ENCODE results near the gene CCNI. TPM values are rescaled to one million over a fixed set of nuclear protein-coding genes. Genes with fewer than 3 reads are reported as not detected.

Gene CCNI
- 94.5 and 181 TPM in 2 replicates for total RNA-seq (2014; rRNA removed; shearing (Covaris generic))

- peaks cover 25% of the 10 kb centered on the region for H3K4me1 ChIP-seq (replicated peaks)
- H3K27ac ChIP-seq, result peak within 1 kb of the TSS; percentile 100
- H3K9me3 ChIP-seq (replicated peaks), result no peaks in the 10 kb centered on the region
- DNase-seq (ENCODE audit: low read depth in 1 of 2, low spot score in 2 of 2), result peak; percentile 96 to 100
- peaks cover 12% of the 10 kb centered on the region for H3K36me3 ChIP-seq
- peak within 1 kb of the TSS; percentile 70 for H3K4me3 ChIP-seq
- H3K27me3 ChIP-seq (replicated peaks), result no peaks in the 10 kb centered on the region
Observed at GRCh38 chr4:77075869-77076799, at the start of gene CCNI. TSS of gene CCNI (minus strand) at chr4:77075989. CDS start at chr4:77066362, 9,627 bp downstream.

GRCh38 chr4:77124576-77124975, 48.8 kb upstream of the CCNI start:
- Histone ChIP-seq H3K27ac (no peak overlapping the region), H3K36me3 (no peaks in the 10 kb centered on the region), H3K9me3 (replicated peaks) (no peaks in the 10 kb centered on the region), H3K4me1 (replicated peaks) (no peaks in the 10 kb centered on the region), H3K4me3 (no peak overlapping the region), H3K27me3 (replicated peaks) (peaks cover 14% of the 10 kb centered on the region; the same call in 1 of the 2 replicates)
- DNase-seq (ENCODE audit: low read depth in 1 of 2, low spot score in 2 of 2), result no peak

GRCh38 chr4:77123411-77123810, 47.6 kb upstream of the CCNI start:
- H3K4me3 ChIP-seq, result no peak overlapping the region
- H3K4me1 ChIP-seq (replicated peaks), result no peaks in the 10 kb centered on the region
- peaks cover 14% of the 10 kb centered on the region; the same call in 1 of the 2 replicates for H3K27me3 ChIP-seq (replicated peaks)
- H3K36me3 ChIP-seq, result no peaks in the 10 kb centered on the region
- no peak for DNase-seq (ENCODE audit: low read depth in 1 of 2, low spot score in 2 of 2)
- no peak overlapping the region for H3K27ac ChIP-seq
- H3K9me3 ChIP-seq (replicated peaks), result no peaks in the 10 kb centered on the region

- Histone ChIP-seq H3K27ac (no peak overlapping the region), H3K4me1 (replicated peaks) (no peaks in the 10 kb centered on the region), H3K9me3 (replicated peaks) (no peaks in the 10 kb centered on the region), H3K27me3 (replicated peaks) (peaks cover 14% of the 10 kb centered on the region; the same call in 1 of the 2 replicates), H3K36me3 (no peaks in the 10 kb centered on the region), H3K4me3 (no peak overlapping the region)
- no peak for DNase-seq (ENCODE audit: low read depth in 1 of 2, low spot score in 2 of 2)
Observed at GRCh38 chr4:77122656-77123055, 46.9 kb upstream of the CCNI start.

- no peaks in the 10 kb centered on the region for H3K36me3 ChIP-seq
- DNase-seq (ENCODE audit: low read depth in 1 of 2, low spot score in 2 of 2), result no peak
- no peaks in the 10 kb centered on the region for H3K9me3 ChIP-seq (replicated peaks)
- H3K27ac ChIP-seq, result no peak overlapping the region
- no peak overlapping the region for H3K4me3 ChIP-seq
- peaks cover 13% of the 10 kb centered on the region; the same call in 1 of the 2 replicates for H3K27me3 ChIP-seq (replicated peaks)
- H3K4me1 ChIP-seq (replicated peaks), result no peaks in the 10 kb centered on the region
Observed at GRCh38 chr4:77121736-77122240, 46.0 kb upstream of the CCNI start.

GRCh38 chr4:77120886-77121508, 45.2 kb upstream of the CCNI start:
- no peaks in the 10 kb centered on the region for H3K9me3 ChIP-seq (replicated peaks)
- no peak for DNase-seq (ENCODE audit: low read depth in 1 of 2, low spot score in 2 of 2)
- no peak overlapping the region for H3K27ac ChIP-seq
- peaks cover 12% of the 10 kb centered on the region; the same call in 1 of the 2 replicates for H3K27me3 ChIP-seq (replicated peaks)
- H3K36me3 ChIP-seq, result no peaks in the 10 kb centered on the region
- H3K4me3 ChIP-seq, result no peak overlapping the region
- H3K4me1 ChIP-seq (replicated peaks), result no peaks in the 10 kb centered on the region

- Histone ChIP-seq H3K4me1 (replicated peaks) (no peaks in the 10 kb centered on the region), H3K27me3 (replicated peaks) (peaks cover 6% of the 10 kb centered on the region; the same call in 1 of the 2 replicates), H3K36me3 (no peaks in the 10 kb centered on the region), H3K27ac (no peak overlapping the region), H3K4me3 (no peak overlapping the region), H3K9me3 (replicated peaks) (no peaks in the 10 kb centered on the region)
- DNase-seq (ENCODE audit: low read depth in 1 of 2, low spot score in 2 of 2), result no peak
Observed at GRCh38 chr4:77117721-77118120, 41.9 kb upstream of the CCNI start.

- Histone ChIP-seq H3K27ac (no peak overlapping the region), H3K36me3 (no peaks in the 10 kb centered on the region), H3K4me1 (replicated peaks) (no peaks in the 10 kb centered on the region), H3K9me3 (replicated peaks) (no peaks in the 10 kb centered on the region), H3K4me3 (no peak overlapping the region), H3K27me3 (replicated peaks) (0 out of 2 replicates have a peak, but pooled peaks cover 6% of the 10 kb centered on the region)
- no peak for DNase-seq (ENCODE audit: low read depth in 1 of 2, low spot score in 2 of 2)
Observed at GRCh38 chr4:77113069-77113468, 37.3 kb upstream of the CCNI start.

- H3K9me3 ChIP-seq (replicated peaks), result no peaks in the 10 kb centered on the region
- H3K36me3 ChIP-seq, result no peaks in the 10 kb centered on the region
- no peaks in the 10 kb centered on the region for H3K4me1 ChIP-seq (replicated peaks)
- DNase-seq (ENCODE audit: low read depth in 1 of 2, low spot score in 2 of 2), result no peak
- H3K27me3 ChIP-seq (replicated peaks), result 0 out of 2 replicates have a peak, but pooled peaks cover 11% of the 10 kb centered on the region
- no peak overlapping the region for H3K4me3 ChIP-seq
- H3K27ac ChIP-seq, result no peak overlapping the region
Observed at GRCh38 chr4:77110730-77111129, 34.9 kb upstream of the CCNI start.

- Histone ChIP-seq H3K4me3 (no peak overlapping the region), H3K27me3 (replicated peaks) (peaks cover 5% of the 10 kb centered on the region; the same call in 1 of the 2 replicates), H3K9me3 (replicated peaks) (no peaks in the 10 kb centered on the region), H3K36me3 (no peaks in the 10 kb centered on the region), H3K4me1 (replicated peaks) (no peaks in the 10 kb centered on the region), H3K27ac (no peak overlapping the region)
- no peak for DNase-seq (ENCODE audit: low read depth in 1 of 2, low spot score in 2 of 2)
Observed at GRCh38 chr4:77104791-77105540, 29.2 kb upstream of the CCNI start.

GRCh38 chr4:77104388-77104787, 28.6 kb upstream of the CCNI start:
- H3K4me1 ChIP-seq (replicated peaks), result no peaks in the 10 kb centered on the region
- no peaks in the 10 kb centered on the region for H3K9me3 ChIP-seq (replicated peaks)
- H3K27me3 ChIP-seq (replicated peaks), result peaks cover 5% of the 10 kb centered on the region; the same call in 1 of the 2 replicates
- no peaks in the 10 kb centered on the region for H3K36me3 ChIP-seq
- H3K27ac ChIP-seq, result no peak overlapping the region
- no peak for DNase-seq (ENCODE audit: low read depth in 1 of 2, low spot score in 2 of 2)
- no peak overlapping the region for H3K4me3 ChIP-seq

GRCh38 chr4:77100234-77100633, 24.4 kb upstream of the CCNI start:
- Histone ChIP-seq H3K4me1 (replicated peaks) (no peaks in the 10 kb centered on the region), H3K9me3 (replicated peaks) (no peaks in the 10 kb centered on the region), H3K27ac (no peak overlapping the region), H3K4me3 (no peak overlapping the region), H3K36me3 (no peaks in the 10 kb centered on the region), H3K27me3 (replicated peaks) (no peaks in the 10 kb centered on the region; the same call in 1 of the 2 replicates)
- DNase-seq (ENCODE audit: low read depth in 1 of 2, low spot score in 2 of 2), result no peak

- H3K27ac ChIP-seq, result no peak overlapping the region
- no peaks in the 10 kb centered on the region; the same call in 1 of the 2 replicates for H3K27me3 ChIP-seq (replicated peaks)
- no peak overlapping the region for H3K4me3 ChIP-seq
- H3K36me3 ChIP-seq, result no peaks in the 10 kb centered on the region
- H3K9me3 ChIP-seq (replicated peaks), result no peaks in the 10 kb centered on the region
- H3K4me1 ChIP-seq (replicated peaks), result 0 out of 2 replicates have a peak, but pooled peaks cover 6% of the 10 kb centered on the region
- no peak for DNase-seq (ENCODE audit: low read depth in 1 of 2, low spot score in 2 of 2)
Observed at GRCh38 chr4:77097611-77098010, 21.8 kb upstream of the CCNI start.

Measured in SJSA1 (cell line).